Mucosa of stomach (tissue), 1 donor: ENCODE measurements around the gene RTTN.

Experiments
- H3K27me3 ChIP-seq: one replicate; pipeline ENCODE4 v1.7.0; 2013; ENCODE audit warnings: mild to moderate bottlenecking, low read length; ENCODE audit not compliant: control insufficient read depth, insufficient read depth
- H3K36me3 ChIP-seq: one replicate; pipeline ENCODE4 v1.7.0; 2013; ENCODE audit warnings: low read length; ENCODE audit not compliant: control insufficient read depth, insufficient read depth
- H3K4me1 ChIP-seq: one replicate; pipeline ENCODE4 v1.7.0; 2013; ENCODE audit warnings: mild to moderate bottlenecking, low read length; ENCODE audit not compliant: control insufficient read depth, insufficient read depth
- H3K4me3 ChIP-seq: one replicate; pipeline ENCODE4 v1.7.0; 2013; ENCODE audit warnings: low read length
- H3K9ac ChIP-seq: one replicate; pipeline ENCODE4 v1.7.0; 2013; ENCODE audit warnings: mild to moderate bottlenecking, low read length, moderate library complexity
- H3K9me3 ChIP-seq: one replicate; pipeline ENCODE4 v1.7.0; 2013; ENCODE audit warnings: mild to moderate bottlenecking, low read length, moderate library complexity; ENCODE audit not compliant: control insufficient read depth
- donor health status: Pancreatic carcinoma.

RTTN gene

GRCh38 chr18:70195852-70196434, 9.5 kb downstream of the RTTN start:
- Histone ChIP-seq H3K27me3 (no peaks in the 10 kb centered on the region), H3K9me3 (no peaks in the 10 kb centered on the region), H3K9ac (no peak overlapping the region), H3K4me3 (no peak overlapping the region), H3K36me3 (no peaks in the 10 kb centered on the region), H3K4me1 (no peaks in the 10 kb centered on the region)

- Histone ChIP-seq H3K27me3 (no peaks in the 10 kb centered on the region), H3K4me3 (no peak overlapping the region), H3K4me1 (no peaks in the 10 kb centered on the region), H3K36me3 (no peaks in the 10 kb centered on the region), H3K9ac (no peak overlapping the region), H3K9me3 (no peaks in the 10 kb centered on the region)
Observed at GRCh38 chr18:70195014-70195614, 10.4 kb downstream of the RTTN start.

DNA sequence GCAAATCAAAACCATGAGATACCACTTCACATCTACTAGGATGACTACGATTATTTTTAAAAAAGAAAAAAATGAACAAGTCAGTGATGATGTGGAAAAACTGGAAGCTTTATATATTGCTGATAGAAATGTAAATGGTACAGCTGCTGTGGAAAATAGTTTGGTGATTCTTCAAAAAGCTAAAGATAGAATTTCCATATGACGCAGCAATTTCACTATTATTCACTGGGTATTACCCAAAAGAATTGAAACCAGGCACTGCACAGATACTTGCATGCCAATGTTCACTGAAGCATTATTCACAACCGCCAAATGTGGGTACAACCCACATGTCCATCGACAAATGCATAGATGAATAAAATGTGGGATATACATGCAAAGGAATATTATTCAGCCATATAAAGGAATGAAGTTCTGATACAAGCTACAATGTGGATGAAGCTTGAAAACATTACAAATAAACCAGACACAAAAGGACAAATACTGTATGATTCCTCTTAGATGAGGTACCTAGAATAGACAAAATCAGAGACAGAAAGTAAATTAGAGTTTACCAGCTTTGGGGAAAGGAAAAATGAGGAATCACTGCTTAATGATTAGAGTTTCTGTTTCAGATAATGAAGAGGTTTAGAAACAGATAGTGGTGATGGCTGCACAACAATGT, 11.1 kb downstream of the RTTN start:
- H3K9ac ChIP-seq, result no peak overlapping the region
- no peaks in the 10 kb centered on the region for H3K27me3 ChIP-seq
- no peaks in the 10 kb centered on the region for H3K4me1 ChIP-seq
- H3K4me3 ChIP-seq, result no peak overlapping the region
- no peaks in the 10 kb centered on the region for H3K9me3 ChIP-seq
- no peaks in the 10 kb centered on the region for H3K36me3 ChIP-seq

GRCh38 chr18:70190529-70190928, 15.0 kb downstream of the RTTN start:
- Histone ChIP-seq H3K27me3 (no peaks in the 10 kb centered on the region), H3K4me1 (no peaks in the 10 kb centered on the region), H3K4me3 (no peak overlapping the region), H3K9ac (no peak overlapping the region), H3K36me3 (no peaks in the 10 kb centered on the region), H3K9me3 (no peaks in the 10 kb centered on the region)

- Histone ChIP-seq H3K9ac (no peak overlapping the region), H3K4me3 (no peak overlapping the region), H3K36me3 (no peaks in the 10 kb centered on the region), H3K9me3 (no peaks in the 10 kb centered on the region), H3K4me1 (no peaks in the 10 kb centered on the region), H3K27me3 (no peaks in the 10 kb centered on the region)
Observed at GRCh38 chr18:70188113-70188512, 17.4 kb downstream of the RTTN start.

DNA sequence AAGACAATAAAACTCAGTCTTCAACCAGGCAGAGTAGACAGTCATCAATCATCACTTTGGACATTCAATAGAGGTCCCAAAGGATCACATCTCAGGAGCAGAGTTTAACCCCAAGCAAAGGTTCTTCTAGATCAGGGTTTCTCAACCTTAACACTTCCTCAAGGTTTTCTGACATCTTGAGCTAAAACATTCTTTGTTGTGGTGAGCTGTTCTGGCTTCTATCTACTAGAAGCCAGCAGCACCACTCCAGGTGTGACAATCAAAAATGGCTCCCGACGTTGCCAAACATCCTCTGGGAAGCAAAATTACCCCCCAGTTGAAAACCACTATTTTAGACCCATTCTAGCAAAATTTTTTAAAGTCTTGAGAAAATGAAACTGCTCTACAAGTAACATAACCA, 22.0 kb downstream of the RTTN start:
- no peak overlapping the region for H3K9ac ChIP-seq
- H3K36me3 ChIP-seq, result no peaks in the 10 kb centered on the region
- no peaks in the 10 kb centered on the region for H3K27me3 ChIP-seq
- no peaks in the 10 kb centered on the region for H3K4me1 ChIP-seq
- H3K9me3 ChIP-seq, result no peaks in the 10 kb centered on the region
- H3K4me3 ChIP-seq, result no peak overlapping the region

- H3K9ac ChIP-seq, result no peak overlapping the region
- no peaks in the 10 kb centered on the region for H3K36me3 ChIP-seq
- H3K9me3 ChIP-seq, result no peaks in the 10 kb centered on the region
- H3K4me1 ChIP-seq, result no peaks in the 10 kb centered on the region
- no peak overlapping the region for H3K4me3 ChIP-seq
- H3K27me3 ChIP-seq, result no peaks in the 10 kb centered on the region
Observed at GRCh38 chr18:70182548-70182947, 22.9 kb downstream of the RTTN start.

GRCh38 chr18:70181725-70182124, 23.8 kb downstream of the RTTN start:
- no peak overlapping the region for H3K4me3 ChIP-seq
- no peak overlapping the region for H3K9ac ChIP-seq
- H3K4me1 ChIP-seq, result no peaks in the 10 kb centered on the region
- no peaks in the 10 kb centered on the region for H3K9me3 ChIP-seq
- no peaks in the 10 kb centered on the region for H3K36me3 ChIP-seq
- no peaks in the 10 kb centered on the region for H3K27me3 ChIP-seq

GRCh38 chr18:70181015-70181414, 24.5 kb downstream of the RTTN start:
- no peak overlapping the region for H3K4me3 ChIP-seq
- H3K9me3 ChIP-seq, result no peaks in the 10 kb centered on the region

DNA sequence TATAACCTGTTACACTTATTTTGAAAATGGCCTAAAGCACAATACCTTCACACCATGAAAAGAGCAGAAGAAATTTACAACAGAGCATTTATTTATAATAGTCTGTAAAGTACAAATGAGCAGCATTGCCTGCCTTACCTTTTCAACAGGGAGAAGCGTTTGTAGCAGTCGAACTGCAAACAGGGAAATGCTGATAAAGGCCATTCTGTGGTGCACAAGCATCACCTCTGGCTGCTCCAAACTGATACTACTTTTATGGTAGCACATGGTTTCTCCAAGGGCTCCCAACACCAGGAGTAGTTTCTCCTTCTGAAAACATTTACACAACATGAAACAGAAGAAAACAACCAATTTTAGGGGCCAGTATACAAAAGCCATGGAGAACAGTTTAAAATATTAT, 28.9 kb downstream of the RTTN start:
- no peak overlapping the region for H3K9ac ChIP-seq
- H3K9me3 ChIP-seq, result no peaks in the 10 kb centered on the region

More at GRCh38 chr18:70181015-70181414, 24.5 kb downstream of the RTTN start:
- no peak overlapping the region for H3K9ac ChIP-seq
- H3K4me1 ChIP-seq, result no peaks in the 10 kb centered on the region
- no peaks in the 10 kb centered on the region for H3K36me3 ChIP-seq
- no peaks in the 10 kb centered on the region for H3K27me3 ChIP-seq

GRCh38 chr18:70175216-70175615, 30.3 kb downstream of the RTTN start:
- Histone ChIP-seq H3K4me3 (no peak overlapping the region), H3K4me1 (no peaks in the 10 kb centered on the region), H3K9me3 (no peaks in the 10 kb centered on the region), H3K27me3 (no peaks in the 10 kb centered on the region), H3K9ac (no peak overlapping the region), H3K36me3 (no peaks in the 10 kb centered on the region)

More for the DNA sequence above, 28.9 kb downstream of the RTTN start:
- Histone ChIP-seq H3K4me3 (no peak overlapping the region), H3K27me3 (no peaks in the 10 kb centered on the region), H3K4me1 (no peaks in the 10 kb centered on the region), H3K36me3 (no peaks in the 10 kb centered on the region)

- H3K36me3 ChIP-seq, result no peaks in the 10 kb centered on the region
- no peaks in the 10 kb centered on the region for H3K9me3 ChIP-seq
- no peaks in the 10 kb centered on the region for H3K27me3 ChIP-seq
- no peak overlapping the region for H3K4me3 ChIP-seq
- H3K9ac ChIP-seq, result no peak overlapping the region
- H3K4me1 ChIP-seq, result no peaks in the 10 kb centered on the region
Observed at GRCh38 chr18:70172225-70172624, 33.3 kb downstream of the RTTN start.
